Stimulated activated CD4-positive, alpha-beta T cell treated with anti-CD3 and anti-CD28 coated beads, Interleukin-1b, Interleukin-23, amount 100 ng/mL, for 48 hours (primary cell): ENCODE data around the gene H1-8.
"Not testable (repeated sequence)": the region's sequence is repeated elsewhere in the genome, so short reads cannot be mapped to it uniquely, and the experiment has no call there.

Experiments
- DNase-seq: peaks from one replicate; pipeline ENCODE4 v3.0.0-alpha.2; 2020

H1-8 gene

DNA sequence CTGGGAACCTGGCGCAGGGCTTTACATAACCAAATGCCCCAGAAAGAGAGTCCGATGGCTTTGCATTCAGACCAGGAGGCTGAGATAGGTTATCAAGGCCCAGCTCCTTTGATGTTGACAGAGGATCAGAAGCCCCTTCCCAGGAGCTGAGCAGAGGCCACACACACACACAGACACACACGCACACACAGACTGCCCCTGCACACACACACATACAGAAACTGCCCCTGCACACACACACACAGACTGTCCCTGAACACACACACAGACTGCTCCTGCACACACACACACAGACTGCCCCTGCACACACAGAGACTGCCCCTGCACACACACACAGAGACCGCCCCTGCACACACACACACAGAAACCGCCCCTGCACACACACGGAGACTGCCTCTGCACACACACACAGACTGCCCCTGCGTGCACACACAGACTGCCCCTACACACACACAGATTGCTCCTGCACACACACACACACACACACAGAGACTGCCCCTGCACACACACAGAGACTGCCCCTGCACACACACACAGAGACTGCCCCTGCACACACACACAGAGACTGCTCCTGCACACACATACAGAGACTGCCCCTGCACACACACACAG is 27.0 kb upstream of the H1-8 start:
- DNase-seq, result not testable (repeated sequence)

DNA sequence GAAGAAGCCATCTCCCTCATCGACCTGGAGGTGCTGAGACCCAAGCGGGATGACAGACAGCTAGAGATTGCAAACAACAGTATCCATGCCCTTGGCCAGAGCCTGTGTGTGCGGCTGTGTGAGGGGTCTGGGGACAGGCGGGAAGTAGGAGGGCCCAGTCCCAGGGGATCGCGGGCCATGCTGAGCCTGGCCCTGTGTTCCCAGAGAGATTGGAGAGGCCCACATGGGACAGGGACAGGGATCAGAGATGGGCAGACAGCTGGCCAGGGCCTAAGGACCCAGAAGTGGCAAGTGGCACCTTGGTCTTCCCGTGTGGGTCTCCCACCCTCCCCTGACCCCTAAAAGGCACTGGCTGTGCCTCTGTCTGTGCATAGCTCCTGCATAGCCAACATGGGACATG is 25.5 kb upstream of the H1-8 start:
- no peak for DNase-seq

DNA sequence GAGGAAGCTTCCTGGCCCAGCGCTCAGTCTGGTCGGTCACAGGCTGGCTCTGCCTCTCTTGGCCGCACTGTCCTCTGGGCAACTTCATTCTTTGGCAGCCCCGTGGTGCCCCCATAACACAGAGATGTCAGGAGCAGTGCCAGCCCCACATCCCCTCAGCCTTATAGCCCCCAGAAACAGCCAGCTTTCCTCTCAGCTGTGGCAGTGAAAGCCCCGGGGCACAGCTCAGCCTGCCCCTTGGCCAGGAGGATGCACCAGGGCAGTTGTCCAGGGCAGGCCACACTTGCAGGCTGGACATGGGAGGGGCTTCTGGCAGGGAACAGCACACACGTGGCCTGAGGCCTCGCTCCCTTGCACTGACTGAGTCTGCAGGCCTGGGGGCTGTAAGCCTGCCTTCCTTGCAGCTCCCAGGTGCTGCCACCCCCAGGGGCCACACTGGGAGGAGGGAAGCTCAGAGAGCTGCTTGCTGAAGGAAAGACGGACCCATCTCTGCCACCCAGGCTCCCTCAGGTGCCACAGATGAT is 24.9 kb upstream of the H1-8 start:
- no peak for DNase-seq

DNA sequence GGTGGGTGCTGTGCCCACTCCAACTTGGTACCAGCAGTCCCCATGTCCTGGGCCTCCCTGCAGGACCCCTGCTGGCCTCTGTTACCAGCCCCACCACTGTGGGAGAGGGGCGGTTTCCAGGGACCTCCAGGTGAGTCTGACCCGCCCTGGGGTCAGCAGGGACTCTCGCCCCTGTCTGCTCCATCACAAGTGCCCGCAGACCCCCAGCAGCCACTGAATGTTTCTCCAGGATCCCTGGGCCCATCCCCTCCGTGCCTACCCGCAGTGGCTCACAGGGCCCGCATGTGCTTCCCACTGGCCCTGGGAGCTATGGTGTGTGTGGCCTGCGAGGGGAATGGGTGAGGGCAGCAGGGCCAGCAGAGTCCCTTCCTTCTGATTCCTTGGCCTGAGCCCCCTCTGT is 24.4 kb upstream of the H1-8 start:
- no peak for DNase-seq

DNA sequence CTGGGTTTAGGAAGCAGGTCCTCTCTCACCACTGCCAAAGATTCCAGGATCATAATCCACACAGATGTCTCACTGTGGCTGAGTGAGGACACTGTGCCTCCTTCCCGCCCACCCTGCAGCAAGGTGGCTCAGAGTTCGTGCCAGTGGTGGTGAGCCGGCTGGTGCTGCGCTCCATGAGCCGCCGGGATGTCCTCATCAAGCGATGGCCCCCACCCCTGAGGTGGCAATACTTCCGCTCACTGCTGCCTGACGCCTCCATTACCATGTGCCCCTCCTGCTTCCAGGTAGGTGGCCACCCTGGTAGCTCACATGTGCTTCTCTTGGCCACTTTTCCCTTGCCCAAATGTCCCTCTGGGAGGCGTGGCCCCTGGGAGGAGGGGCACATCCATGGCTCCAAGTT is 23.5 kb upstream of the H1-8 start:
- DNase-seq, result no peak

DNA sequence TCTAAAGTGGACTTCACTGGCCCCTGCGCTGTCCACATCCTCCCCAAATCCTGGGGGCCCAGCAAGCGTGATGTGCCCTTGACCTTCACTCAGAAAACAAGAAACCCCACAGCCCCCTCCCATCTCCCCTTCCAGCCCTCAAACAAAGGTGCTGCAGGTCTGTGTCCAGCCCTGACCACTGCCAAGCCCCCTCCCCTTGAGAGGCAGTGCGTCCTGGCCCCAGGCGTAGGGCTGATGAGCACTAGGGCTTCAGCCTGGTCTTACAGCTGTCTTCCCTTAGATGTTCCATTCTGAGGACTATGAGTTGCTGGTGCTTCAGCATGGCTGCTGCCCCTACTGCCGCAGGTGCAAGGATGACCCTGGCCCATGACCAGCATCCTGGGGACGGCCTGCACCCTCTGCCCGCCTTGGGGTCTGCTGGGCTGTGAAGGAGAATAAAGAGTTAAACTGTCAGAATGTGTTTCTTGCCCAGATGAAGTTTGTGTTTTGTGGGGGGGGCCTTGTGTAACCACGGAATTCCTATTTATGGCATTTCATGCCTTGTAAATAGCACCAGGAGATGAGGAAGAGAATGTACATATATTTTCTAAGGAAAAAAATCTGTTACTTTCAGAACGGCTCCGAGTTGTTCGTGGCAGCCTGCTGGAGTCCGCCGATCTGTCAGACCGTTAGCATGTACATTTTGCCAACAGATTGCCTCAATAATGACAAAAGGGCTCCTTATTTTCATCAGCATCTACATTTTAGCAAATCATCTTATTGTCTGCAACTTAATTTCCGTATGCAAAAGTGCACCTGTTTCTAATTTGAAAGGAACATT is 22.9 kb upstream of the H1-8 start:
- DNase-seq, result no peak

DNA sequence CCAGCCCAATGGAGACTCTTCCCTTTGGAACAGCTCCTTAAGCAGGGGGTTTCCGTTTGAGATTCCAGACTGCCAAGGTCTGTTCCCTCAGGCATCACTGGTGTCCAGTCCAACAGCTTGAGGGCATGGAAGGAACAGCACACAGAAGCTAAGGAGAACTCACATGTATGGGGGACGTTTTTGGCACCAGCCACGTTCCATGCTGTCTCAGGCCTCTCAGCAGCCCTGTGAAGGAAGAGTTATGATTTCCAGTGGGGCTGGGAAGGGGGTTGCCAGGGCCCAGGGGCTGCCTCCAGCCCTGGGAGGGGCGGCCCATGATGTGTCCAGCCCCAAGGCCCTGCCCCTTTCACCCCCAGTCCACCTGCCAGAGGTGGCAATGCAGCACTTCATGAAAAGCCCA is 22.0 kb upstream of the H1-8 start:
- DNase-seq, result no peak

DNA sequence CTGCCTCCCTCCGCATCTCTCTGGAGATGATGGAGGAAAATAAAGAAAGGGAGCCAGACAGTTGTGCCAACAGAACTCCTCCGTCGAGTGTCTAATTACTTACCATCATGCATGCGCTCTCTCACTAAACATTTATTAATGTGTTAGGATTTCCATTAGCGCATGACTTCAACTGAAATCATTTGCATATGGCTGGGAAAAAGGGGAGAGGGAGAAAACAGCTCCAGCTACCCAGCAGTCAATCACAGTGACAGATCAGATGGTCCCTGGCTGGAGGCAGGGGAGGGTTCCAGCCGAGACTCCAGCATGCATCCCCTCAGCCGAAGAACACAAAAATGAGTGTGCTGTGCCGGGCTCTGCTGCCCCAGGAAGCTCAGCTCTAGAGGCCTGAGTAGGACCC is 21.4 kb upstream of the H1-8 start:
- DNase-seq, result no peak

DNA sequence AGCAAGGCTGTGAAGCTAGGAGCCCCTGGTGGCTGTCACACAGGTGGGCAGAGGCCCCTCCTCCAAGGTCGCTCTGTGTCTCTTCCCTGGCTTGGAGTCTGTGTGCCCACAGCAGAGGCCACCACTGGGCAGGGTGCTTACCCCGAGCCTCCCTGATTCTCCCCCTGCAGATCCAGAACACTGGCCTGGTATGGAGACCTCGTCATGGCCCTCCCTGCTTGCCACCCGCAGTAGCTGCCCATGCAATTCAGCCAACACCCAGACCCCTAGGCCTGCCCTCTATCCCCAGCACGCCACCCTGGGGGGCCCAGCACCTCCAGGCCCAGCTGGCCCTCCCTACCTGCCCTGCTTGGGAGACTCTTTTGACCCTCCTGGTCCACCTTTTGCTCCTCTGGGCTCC is 20.0 kb upstream of the H1-8 start:
- no peak for DNase-seq

DNA sequence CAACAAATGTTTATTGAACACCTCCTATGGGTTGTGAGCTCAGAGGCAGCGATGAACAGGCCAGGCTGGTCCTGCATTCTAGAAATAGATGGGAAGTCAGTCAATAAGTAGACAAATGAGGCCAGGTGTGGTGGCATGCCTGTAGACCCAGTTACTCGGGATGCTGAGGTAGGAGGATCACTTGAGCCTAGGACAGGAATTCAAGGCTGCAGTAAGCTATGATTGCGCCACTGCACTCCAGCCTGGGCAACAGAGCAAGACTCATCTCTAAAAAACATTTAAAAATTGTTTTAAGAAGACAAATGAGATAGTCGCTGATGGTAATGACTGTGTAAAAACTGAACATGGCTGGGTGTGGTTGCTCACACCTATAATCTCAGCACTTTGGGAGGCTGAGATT is 18.9 kb upstream of the H1-8 start:
- DNase-seq, result no peak

DNA sequence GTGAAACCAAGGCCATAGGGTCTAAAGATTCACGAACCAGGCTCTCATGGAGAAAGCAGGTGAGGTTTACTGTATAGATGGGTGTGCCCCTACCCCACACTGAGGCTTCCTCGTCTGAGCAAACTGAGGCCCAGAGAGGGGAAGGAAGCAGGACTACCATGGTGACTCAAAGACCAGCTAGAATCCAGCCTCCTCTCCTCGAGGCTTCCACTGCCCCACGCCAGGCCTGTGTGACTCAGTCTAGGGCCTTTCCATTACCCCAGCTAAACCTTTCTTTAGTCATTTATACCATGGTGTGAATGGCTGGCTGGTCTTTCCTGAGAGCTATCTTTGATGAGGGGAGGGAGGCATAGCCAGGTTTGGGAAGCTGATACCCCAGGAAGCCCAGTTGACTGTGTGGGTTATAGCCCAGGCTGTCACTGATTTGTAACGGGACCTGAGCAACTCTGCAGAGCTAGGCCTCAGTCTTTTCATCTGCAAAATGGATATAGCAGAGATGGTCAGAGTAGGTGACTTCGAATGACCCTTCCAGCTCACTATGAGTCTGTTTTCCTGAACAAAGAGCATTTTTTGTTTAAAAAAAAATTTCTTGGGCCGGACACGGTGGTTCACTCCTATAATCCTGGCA is 17.5 kb upstream of the H1-8 start:
- peak; percentile 16 for DNase-seq

DNA sequence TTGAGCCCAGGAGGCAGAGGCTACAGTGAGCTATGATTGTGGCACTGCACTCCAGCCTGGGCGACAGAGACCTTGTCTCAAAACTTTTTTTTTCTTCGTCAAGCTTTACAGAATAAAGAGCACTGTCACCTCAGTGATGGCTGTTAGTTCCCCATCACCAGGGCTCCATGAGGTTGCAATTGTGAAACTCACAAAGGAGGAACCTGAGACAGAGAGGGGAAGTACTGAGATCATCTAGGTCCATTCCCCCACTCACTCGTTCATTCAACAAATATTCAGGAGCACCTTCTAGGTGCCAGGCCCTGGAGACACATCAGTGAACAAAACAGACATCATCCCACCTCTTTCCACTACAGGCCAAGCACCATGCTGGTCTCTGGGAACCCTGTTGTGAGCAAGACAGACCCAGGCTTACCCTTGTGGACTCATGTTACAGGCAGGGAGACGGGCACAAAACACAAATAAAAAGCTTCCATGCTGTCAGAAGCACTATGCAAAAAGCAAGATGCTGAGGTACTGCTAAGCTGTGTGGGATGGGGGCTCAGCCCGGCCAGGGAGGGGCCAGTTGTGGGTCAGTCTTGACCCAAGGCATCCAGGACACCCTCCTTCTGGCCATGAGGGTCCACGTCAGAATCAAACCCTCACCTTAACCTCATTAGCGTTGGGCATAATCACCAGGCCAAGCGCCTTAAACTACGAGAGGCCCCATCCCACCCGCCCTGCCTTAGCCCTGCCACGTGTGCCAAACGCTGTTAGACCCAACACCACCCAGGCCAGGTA is 16.7 kb upstream of the H1-8 start:
- DNase-seq, result no peak

DNA sequence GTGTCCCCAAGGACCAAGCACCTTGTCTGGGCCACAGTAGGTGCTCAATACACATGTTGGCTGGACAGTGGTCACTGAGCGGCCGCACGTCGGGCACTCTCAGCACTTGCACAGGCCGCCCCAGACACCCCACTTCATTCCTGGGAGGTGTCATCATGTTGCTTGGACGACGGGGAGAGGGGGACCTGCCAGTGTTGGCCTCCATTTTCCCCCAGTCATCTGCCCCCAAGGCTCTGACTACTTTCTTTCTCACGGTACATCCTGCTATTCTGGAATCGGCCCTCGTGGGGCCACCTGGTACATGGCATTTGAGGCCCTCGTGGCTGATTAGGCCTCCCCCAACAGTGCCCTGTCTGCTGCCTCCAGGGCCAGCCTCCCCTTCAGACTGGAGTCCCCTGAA is 15.7 kb upstream of the H1-8 start:
- no peak for DNase-seq

DNA sequence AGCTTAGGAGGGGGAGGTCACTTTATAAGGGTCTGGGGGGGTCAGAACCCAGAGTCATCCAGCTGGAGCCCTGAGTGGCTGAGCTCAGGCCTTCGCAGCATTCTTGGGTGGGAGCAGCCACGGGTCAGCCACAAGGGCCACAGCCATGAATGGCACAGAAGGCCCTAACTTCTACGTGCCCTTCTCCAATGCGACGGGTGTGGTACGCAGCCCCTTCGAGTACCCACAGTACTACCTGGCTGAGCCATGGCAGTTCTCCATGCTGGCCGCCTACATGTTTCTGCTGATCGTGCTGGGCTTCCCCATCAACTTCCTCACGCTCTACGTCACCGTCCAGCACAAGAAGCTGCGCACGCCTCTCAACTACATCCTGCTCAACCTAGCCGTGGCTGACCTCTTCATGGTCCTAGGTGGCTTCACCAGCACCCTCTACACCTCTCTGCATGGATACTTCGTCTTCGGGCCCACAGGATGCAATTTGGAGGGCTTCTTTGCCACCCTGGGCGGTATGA is 14.3 kb upstream of the H1-8 start, which contains the start of gene RHO:
Gene RHO, plus strand, starts transcription at position 51 of the 512 bp plus-strand sequence. Its CDS starts 95 bp downstream, at position 146.
- no peak for DNase-seq

DNA sequence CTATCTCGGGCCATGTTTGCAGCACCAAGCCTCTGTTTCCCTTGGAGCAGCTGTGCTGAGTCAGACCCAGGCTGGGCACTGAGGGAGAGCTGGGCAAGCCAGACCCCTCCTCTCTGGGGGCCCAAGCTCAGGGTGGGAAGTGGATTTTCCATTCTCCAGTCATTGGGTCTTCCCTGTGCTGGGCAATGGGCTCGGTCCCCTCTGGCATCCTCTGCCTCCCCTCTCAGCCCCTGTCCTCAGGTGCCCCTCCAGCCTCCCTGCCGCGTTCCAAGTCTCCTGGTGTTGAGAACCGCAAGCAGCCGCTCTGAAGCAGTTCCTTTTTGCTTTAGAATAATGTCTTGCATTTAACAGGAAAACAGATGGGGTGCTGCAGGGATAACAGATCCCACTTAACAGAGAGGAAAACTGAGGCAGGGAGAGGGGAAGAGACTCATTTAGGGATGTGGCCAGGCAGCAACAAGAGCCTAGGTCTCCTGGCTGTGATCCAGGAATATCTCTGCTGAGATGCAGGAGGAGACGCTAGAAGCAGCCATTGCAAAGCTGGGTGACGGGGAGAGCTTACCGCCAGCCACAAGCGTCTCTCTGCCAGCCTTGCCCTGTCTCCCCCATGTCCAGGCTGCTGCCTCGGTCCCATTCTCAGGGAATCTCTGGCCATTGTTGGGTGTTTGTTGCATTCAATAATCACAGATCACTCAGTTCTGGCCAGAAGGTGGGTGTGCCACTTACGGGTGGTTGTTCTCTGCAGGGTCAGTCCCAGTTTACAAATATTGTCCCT is 13.4 kb upstream of the H1-8 start:
- no peak for DNase-seq

DNA sequence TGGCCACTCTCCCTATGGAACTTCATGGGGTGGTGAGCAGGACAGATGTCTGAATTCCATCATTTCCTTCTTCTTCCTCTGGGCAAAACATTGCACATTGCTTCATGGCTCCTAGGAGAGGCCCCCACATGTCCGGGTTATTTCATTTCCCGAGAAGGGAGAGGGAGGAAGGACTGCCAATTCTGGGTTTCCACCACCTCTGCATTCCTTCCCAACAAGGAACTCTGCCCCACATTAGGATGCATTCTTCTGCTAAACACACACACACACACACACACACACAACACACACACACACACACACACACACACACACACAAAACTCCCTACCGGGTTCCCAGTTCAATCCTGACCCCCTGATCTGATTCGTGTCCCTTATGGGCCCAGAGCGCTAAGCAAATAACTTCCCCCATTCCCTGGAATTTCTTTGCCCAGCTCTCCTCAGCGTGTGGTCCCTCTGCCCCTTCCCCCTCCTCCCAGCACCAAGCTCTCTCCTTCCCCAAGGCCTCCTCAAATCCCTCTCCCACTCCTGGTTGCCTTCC is 12.7 kb upstream of the H1-8 start:
- DNase-seq, result no peak

DNA sequence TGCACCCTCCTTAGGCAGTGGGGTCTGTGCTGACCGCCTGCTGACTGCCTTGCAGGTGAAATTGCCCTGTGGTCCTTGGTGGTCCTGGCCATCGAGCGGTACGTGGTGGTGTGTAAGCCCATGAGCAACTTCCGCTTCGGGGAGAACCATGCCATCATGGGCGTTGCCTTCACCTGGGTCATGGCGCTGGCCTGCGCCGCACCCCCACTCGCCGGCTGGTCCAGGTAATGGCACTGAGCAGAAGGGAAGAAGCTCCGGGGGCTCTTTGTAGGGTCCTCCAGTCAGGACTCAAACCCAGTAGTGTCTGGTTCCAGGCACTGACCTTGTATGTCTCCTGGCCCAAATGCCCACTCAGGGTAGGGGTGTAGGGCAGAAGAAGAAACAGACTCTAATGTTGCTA is 12.2 kb upstream of the H1-8 start:
- no peak for DNase-seq

DNA sequence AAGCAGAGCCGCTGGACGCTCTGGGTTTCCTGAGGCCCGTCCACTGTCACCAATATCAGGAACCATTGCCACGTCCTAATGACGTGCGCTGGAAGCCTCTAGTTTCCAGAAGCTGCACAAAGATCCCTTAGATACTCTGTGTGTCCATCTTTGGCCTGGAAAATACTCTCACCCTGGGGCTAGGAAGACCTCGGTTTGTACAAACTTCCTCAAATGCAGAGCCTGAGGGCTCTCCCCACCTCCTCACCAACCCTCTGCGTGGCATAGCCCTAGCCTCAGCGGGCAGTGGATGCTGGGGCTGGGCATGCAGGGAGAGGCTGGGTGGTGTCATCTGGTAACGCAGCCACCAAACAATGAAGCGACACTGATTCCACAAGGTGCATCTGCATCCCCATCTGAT is 11.3 kb upstream of the H1-8 start:
- DNase-seq, result no peak

DNA sequence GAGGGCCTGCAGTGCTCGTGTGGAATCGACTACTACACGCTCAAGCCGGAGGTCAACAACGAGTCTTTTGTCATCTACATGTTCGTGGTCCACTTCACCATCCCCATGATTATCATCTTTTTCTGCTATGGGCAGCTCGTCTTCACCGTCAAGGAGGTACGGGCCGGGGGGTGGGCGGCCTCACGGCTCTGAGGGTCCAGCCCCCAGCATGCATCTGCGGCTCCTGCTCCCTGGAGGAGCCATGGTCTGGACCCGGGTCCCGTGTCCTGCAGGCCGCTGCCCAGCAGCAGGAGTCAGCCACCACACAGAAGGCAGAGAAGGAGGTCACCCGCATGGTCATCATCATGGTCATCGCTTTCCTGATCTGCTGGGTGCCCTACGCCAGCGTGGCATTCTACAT is 10.7 kb upstream of the H1-8 start:
- no peak for DNase-seq

DNA sequence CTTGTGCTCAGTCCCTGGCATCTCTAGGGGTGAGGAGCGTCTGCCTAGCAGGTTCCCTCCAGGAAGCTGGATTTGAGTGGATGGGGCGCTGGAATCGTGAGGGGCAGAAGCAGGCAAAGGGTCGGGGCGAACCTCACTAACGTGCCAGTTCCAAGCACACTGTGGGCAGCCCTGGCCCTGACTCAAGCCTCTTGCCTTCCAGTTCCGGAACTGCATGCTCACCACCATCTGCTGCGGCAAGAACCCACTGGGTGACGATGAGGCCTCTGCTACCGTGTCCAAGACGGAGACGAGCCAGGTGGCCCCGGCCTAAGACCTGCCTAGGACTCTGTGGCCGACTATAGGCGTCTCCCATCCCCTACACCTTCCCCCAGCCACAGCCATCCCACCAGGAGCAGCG is 9.6 kb upstream of the H1-8 start:
- DNase-seq, result no peak

DNA sequence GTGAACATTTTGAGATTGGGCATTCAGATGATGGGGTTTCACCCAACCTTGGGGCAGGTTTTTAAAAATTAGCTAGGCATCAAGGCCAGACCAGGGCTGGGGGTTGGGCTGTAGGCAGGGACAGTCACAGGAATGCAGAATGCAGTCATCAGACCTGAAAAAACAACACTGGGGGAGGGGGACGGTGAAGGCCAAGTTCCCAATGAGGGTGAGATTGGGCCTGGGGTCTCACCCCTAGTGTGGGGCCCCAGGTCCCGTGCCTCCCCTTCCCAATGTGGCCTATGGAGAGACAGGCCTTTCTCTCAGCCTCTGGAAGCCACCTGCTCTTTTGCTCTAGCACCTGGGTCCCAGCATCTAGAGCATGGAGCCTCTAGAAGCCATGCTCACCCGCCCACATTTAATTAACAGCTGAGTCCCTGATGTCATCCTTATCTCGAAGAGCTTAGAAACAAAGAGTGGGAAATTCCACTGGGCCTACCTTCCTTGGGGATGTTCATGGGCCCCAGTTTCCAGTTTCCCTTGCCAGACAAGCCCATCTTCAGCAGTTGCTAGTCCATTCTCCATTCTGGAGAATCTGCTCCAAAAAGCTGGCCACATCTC is 8.4 kb upstream of the H1-8 start:
- no peak for DNase-seq
